HepG2 (cell line): ENCODE measurements around the gene BPIFB2. TPM values are rescaled to one million over a fixed set of nuclear protein-coding genes. Genes with fewer than 3 reads are reported as not detected.
A peak's percentile ranks its signal among the peaks of the same experiment; 100 is the strongest.

Experiments
- EED ChIP-seq: sonication (generic); formaldehyde crosslinking; IDR thresholded peaks from 2 replicates; pipeline ENCODE4 v1.5.0; 2020; ENCODE audit warnings: mild to moderate bottlenecking, missing genetic modification reagents
- IRF9 ChIP-seq: sonication (generic); formaldehyde crosslinking; IDR thresholded peaks from 2 replicates; pipeline ENCODE4 v1.8.0; 2022; ENCODE audit warnings: missing genetic modification reagents, mild to moderate bottlenecking, borderline replicate concordance
- MAFF ChIP-seq: IDR thresholded peaks from 2 replicates; pipeline ENCODE4 v1.6.1; 2011; ENCODE audit warnings: low read depth, low read length, improper control_type of control experiment
- THYN1 ChIP-seq: sonication (generic); formaldehyde crosslinking; IDR thresholded peaks from 2 replicates; pipeline ENCODE4 v1.8.1; 2023; ENCODE audit warnings: low read depth, mild to moderate bottlenecking, moderate library complexity, missing genetic modification reagents, borderline replicate concordance
- ZFP91 ChIP-seq: sonication (generic); formaldehyde crosslinking; IDR thresholded peaks from 2 replicates; pipeline ENCODE4 v1.9.0; 2022; ENCODE audit warnings: missing genetic modification reagents, mild to moderate bottlenecking, borderline replicate concordance
- ZHX2 ChIP-seq, 2 experiments: sonication (generic) in 1 of 2; formaldehyde crosslinking in 1 of 2; IDR thresholded peaks; 2 replicates each; pipeline versions ENCODE4 v1.6.1 to v1.9.0; 2014 to 2022; ENCODE audit warnings: antibody characterized with exemption in 1 of 2, borderline replicate concordance in 1 of 2, inconsistent platforms in 1 of 2, low read depth in 1 of 2, missing genetic modification reagents in 1 of 2
- ZMYM3 ChIP-seq: sonication (generic); formaldehyde crosslinking; IDR thresholded peaks from 2 replicates; pipeline ENCODE4 v1.5.1; 2020; ENCODE audit warnings: mild to moderate bottlenecking, missing genetic modification reagents
- ZNF737 ChIP-seq: sonication (generic); formaldehyde crosslinking; IDR thresholded peaks from 2 replicates; pipeline ENCODE4 v1.5.0; 2020; ENCODE audit warnings: missing genetic modification reagents, mild to moderate bottlenecking, borderline replicate concordance
- ZSCAN31 ChIP-seq: sonication (generic); formaldehyde crosslinking; IDR thresholded peaks from 2 replicates; pipeline ENCODE4 v1.5.0; 2020; ENCODE audit warnings: low read depth, mild to moderate bottlenecking, missing genetic modification reagents
- polyA plus RNA-seq, 8 experiments: library from polyadenylated mRNA; depleted of rRNA in 3 of 8; stranded (reverse) in 7 of 8; unstranded in 1 of 8; fragments of >200 nt; fragmentation: Illumina TruSeq in 4 of 8; extraction: Trizol in 4 of 8; gene quantifications; 2 replicates each; pipeline versions ENCODE4 v1.2.1 to v1.2.3, GENCODE V29; 2011 to 2016; ENCODE audit warnings: low read depth in 4 of 8, missing spikeins in 1 of 8, mixed read lengths in 1 of 8; ENCODE audit not compliant: insufficient read depth in 1 of 8
- total RNA-seq, 5 experiments: library from RNA; depleted of rRNA; stranded (reverse); fragments of >200 nt; fragmentation: Illumina TruSeq; extraction: Trizol; gene quantifications; 2 replicates each; pipeline ENCODE4 v1.2.3, GENCODE V29; 2016; ENCODE audit warnings: low read depth in 1 of 5

BPIFB2 gene
- total and polyA plus RNA-seq, 2 of the 13 experiments (the other 11 are each of a cell fraction or from before 2014, with no cell fraction given) = 54.5 to 902 TPM

- TF ChIP-seq IRF9 (CRISPR knock-in tag) (no peak), ZMYM3 (no peak), ZNF737 (no peak), ZFP91 (CRISPR knock-in tag) (no peak), ZHX2 (IDR thresholded peaks at IDR 0.05; ENCODE audit: low read depth) (no peak), ZHX2 (CRISPR knock-in tag; IDR thresholded peaks at IDR 0.05; ENCODE audit: borderline replicate concordance) (no peak), THYN1 (no peak), EED (peak; percentile 52; the same call in 1 of the 2 replicates), ZSCAN31 (CRISPR knock-in tag) (0 out of 2 replicates have a peak, but pooled peaks have one; percentile 34), MAFF (no peak)
These were observed 7.0 kb downstream of the BPIFB2 start (continued) for GRCh38 chr20:33014336-33015113.
